Stimulated activated CD8-positive, alpha-beta memory T cell treated with anti-CD3 and anti-CD28 coated beads, Interleukin-12 subunit alpha, Interleukin-12 subunit beta, amount 100 ng/mL, for 24 hours (primary cell): ENCODE measurements around the gene AKR1C2.
"Not testable (repeated sequence)": the region's sequence is repeated elsewhere in the genome, so short reads cannot be mapped to it uniquely, and the experiment has no call there.

Experiments used
- DNase-seq: peaks from one replicate; pipeline ENCODE4 v3.0.0-alpha.2; 2020; ENCODE audit errors: extremely low read depth

Gene AKR1C2

DNA sequence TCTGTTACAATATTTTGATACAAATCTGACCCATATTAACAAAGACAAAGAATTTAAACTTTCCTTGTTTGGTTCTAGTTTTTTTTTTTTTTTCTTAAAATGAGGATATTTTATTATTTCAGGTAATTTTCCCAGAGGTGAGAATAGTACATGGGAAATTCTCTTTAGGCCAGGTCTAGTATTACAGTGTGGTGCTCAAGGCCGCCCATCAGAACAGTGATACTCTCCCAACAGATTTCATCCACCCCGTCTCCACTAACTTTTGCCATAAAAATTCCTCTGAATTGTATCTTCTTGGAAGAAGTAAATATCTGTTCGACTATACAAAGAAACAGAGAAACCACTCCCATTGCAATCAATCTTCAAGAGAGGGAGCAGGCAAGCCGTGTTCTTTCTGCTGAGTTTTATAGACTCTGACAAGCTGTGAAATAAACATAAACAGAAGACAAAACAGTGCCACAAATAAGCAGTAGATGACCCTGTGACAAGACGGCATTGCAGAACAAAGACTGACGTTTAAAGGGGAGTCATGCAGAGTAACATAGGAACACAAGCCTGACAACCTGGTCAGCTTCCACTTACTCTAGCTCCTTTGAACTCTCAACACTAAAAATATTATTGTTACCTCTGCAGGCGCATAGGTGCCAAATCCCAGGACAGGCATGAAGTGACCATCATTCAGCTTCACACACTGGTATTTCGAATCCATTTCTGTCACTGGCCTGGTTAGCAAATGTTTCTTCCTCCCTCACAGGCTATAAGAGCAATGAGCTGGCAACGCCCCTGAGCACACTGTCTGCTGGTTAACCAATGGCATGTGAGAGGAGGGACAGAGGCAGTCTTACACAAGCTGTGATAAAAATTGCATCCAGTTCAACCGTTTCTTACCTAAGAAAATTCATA lies at the start of gene AKR1C2:
Gene AKR1C2, minus strand, starts transcription at position 731 of the 903 bp plus-strand sequence. Its CDS starts 22 bp downstream, at position 709.
- DNase-seq, result not testable (repeated sequence)

DNA sequence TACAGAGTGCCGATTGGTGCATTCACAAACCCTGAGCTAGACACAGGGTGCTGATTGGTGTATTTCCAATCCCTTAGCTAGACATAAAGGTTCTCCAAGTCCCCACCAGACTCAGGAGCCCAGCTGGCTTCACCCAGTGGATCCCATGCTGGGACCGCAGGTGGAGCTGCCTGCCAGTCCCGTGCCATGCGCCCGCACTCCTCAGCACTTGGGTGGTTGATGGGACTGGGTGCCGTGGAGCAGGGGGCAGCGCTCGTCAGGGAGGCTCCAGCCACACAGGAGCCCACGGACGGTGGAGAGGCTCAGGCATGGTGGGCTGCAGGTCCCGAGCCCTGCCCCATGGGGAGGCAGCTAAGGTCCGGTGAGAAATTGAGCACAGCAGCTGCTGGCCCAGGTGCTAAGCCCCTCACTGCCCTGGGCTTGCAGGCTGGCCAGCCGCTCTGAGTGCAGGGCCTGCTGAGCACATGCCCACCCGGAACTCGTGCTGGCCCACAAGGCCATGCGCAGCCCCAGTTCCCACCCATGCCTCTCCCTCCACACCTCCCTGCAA lies 49.4 kb upstream of the AKR1C2 start:
- not testable (repeated sequence) for DNase-seq

DNA sequence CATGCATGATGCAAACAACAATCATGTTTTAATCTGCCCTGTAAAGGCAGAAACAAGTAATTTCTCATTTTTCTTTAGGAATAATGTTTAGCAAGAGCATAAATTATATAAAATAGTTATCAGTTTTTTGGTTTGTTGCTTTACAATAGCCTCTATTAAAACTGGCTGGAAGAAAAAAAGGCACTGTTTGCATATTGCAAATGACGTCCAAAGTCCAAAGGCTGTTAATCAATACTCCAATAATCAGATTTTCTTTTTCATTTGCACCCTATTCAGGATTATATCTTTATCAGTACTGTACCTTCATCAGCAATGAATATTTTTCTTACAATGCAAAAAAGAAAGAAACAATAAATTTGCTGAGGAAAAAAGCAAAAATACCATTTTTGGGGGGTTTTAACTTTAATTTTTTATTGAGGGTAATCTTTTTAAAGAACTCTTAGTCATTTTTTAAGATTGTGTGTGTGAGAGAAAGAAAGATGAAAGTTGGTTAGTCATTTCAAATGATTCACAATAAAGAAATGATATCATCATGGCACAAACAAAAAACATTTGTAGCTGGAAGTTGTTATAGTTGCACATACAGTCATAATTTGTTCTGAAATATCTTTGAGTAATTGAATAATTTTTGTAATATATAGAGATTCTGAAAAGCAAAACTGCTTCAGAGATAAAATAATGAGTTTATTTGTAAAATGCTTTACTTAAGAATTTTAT lies 44.4 kb upstream of the AKR1C2 start:
- DNase-seq, result no peak

DNA sequence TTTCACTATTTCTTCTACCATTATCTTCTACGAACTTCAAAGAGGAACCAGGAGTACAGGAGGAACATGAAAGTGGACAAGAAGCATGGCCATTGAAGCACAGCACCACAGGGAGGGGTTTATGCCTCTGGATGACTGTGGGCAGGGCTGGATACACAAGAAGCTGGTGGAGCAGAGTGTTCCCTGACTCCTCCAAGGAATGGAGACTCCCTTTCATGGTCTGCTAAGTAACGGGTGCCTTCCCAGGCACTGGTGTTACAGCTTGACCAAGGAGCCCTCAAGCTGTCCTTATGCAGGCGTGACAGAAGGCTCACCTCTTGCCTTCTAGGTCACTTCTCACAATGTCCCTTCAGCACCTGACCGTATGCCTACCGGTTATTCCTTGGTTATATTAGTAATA lies 43.4 kb upstream of the AKR1C2 start:
- DNase-seq, result not testable (repeated sequence)

DNA sequence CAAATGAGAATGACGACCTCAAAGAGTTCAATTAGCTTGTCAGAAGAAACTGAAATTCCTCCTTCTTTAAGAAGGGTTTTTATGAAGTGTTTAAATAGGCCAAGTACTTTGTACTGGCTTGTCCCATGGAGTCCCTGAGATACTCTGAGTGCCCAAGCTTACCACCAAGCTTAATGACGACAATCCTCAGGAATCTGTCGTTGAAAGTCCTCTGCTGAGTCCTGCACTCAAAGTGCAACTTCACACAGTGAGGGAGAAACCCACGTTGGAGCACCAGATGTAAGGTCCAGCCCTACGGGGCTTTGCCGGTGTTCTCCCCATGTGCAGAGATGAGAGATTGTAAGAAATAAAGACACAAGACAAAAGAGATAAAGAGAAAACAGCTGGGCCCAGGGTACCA lies 42.8 kb upstream of the AKR1C2 start:
- DNase-seq, result no peak

DNA sequence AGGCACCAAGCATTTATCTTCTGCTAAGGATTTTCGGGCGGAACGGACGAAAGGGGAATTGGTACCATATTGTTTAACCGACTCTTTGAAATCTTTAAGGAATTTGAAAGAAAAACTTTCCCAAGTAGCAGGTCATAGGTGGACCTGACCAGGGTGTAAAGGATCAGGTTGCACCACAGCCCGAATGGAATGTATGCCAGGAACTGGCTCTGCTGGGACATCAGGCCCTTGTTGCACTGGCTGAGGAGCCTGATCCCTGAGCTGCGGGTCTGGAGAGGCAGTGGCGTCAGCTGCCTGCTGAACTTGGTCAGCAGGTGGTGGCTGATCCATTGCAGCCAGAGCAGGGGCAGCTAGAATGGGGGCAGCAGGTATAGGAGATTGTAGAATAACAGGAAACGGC lies 41.4 kb upstream of the AKR1C2 start:
- no peak for DNase-seq

DNA sequence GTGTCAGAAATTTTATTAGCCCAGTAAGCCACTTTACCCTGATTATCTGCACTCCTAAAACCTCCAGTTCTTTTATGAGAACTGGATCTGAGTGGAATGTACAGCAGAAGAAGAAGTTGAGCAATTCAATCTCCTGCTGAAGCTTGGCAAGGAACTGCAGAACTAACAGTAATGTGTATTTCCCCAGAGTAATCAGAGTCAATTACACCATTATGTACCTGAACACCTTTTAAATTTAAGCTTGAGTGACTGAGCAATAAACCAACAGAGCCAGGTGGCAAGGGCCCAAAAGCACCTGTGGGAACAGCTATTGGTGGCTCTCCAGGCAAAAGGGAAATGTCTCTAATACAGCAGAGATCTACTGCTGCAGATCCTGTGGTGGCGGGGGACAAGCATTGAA lies 40.1 kb upstream of the AKR1C2 start:
- no peak for DNase-seq

DNA sequence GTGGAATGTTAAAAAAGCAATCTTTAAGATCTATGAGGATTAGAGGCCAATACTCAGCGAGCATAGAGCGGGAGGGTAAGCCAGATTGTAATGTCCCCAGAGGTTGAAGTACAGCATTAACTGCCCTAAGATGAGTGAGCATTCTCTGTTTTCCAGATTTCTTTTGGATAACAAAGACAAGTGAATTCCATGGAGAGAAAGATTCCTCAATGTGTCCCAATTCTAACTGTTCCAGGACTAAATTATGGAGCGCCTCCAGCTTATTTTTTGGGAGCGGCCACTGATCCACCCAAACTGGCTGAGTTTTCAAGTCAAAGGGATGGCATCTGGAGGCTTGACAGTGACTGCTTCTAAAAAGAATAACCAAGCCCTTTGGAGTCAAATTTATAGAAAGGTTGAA lies 39.3 kb upstream of the AKR1C2 start:
- DNase-seq, result no peak

DNA sequence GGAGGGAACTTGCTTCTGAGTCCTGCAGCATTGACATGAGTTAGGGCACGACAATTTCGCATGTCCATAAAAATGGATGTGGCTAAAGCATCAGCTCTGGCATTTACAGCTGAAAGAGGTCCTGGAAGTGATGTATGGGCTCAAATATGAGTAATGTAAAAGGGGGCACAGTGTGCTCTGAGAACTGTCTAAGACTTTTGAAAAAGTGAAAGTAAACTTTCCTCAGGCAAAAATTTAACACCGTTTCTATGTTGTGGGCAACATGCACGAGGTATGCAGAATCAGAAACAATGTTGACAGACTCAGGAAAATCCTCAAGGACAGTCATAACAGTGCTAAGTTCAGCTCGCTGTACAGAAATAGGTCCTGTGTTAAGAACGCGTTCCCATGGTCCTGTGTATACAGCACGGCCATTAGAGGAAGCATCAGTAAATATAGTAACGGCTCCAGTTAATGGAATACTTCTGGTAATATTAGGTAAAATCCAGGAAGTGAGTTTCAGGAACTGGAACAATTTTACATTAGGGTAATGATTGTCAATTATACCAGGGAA lies 37.9 kb upstream of the AKR1C2 start:
- no peak for DNase-seq

DNA sequence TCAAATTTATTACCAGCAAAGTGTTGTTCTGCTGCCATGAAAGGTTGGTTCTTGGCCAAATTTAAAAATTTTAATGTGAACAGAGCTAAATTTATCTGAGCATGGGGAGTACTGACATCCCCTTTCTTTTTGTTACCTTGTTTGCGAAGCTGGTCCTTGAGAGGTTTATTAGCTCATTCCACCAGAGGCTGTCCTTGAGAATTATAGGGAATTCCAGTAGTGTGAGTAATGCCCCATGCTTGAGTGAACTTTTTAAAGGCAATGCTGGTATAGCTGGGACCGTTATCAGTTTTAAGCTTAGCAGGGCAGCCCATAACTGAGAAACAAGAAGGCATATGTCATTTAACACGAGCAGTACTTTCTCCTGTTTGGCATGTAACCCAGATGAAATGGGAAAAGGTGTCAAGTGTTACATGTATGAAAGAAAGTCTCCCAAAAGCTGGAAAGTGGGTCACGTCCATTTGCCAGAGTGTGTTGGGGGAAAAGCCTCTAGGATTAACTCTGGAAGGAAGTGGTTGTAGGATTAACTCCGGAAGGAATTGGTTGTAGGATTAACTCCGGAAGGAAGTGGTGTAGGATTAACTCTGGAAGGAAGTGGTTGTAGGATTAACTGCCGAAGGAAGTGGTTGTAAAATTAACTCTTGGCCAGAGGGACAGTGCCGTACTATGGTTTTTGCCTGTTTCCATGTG lies 37.3 kb upstream of the AKR1C2 start:
- DNase-seq, result no peak

DNA sequence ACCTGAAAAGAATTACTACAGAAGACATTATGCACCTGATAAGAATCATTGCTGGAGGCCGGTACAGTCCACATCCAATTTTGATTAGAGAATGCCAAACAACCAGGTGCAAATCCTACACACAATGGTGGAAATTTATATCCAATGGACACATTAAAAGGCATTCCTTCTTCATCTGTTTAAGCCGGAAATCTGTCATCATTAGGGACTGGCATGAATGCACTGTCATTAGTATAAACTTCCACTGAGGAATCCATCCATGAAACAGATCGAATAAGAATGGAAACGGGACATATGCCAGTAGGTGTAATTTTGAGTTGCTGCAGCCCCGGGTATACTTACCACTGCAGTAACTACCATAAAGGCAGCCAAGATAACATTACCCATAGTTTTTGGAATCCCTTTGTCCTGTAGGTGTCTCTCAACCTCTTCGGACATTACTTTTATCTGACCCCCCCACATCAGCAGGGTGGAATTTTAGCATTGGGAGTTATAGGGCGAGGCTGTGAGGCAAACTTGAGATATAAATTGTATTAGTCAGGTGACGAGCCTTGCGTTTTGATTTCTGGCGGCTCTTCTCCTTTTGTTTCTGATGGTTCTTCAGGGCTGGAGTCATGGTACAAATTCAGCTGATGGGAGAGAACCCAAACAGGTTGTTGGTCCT lies 36.5 kb upstream of the AKR1C2 start:
- no peak for DNase-seq

DNA sequence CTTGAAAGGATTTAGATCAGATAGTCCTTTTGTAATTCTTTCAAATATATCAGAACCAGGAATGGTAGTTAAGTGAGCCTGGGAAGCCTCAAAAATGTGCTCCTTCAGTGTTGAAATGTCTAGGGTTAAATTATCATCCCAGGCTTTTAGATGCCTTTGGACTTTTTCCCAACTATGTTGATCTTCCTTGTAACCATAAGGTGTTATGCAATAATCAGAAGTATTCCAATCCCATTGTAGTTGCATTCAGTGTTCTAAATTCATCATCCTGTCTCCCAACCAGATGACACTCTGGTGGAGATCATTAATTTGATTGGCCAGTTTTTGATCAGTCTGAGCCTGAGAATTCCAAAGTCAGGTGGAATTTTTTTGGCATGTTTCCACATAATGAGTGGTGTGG lies 35.1 kb upstream of the AKR1C2 start:
- no peak for DNase-seq

DNA sequence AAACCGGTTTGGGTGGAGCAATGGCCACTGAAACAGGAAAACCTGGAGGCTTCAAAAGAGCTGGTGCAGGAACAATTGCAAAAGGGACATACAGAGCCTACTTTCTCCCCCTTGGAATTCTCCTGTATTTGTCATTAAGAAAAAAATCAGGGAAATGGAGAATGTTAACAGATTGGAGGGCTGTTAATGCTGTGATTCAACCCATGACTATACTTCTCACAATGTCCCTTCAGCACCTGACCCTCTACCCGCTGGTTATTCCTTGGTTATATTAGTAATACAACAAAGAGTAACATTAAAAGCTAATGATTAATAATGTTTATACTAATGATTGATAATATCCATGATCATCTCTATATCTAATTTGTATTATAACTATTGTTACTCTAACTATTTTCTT lies 34.4 kb upstream of the AKR1C2 start:
- no peak for DNase-seq

DNA sequence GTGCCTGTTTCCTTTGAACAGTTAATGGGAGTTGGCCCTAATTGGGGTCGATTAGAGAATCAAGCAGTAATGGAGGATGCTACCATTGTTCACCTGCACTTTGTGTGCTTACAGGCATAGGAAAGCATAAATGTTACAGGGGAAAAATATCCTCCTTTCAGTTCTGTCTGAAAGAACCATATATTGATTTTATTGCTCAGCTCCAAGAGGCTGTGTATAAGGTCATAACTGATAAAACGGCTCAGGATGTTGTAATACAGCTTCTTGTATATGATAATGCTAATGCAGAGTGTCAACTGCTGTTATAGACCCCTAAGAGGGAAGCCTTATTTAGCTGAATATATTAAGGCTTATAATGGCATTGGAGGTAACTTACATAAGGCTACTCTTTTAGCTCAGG lies 32.9 kb upstream of the AKR1C2 start:
- DNase-seq, result no peak

DNA sequence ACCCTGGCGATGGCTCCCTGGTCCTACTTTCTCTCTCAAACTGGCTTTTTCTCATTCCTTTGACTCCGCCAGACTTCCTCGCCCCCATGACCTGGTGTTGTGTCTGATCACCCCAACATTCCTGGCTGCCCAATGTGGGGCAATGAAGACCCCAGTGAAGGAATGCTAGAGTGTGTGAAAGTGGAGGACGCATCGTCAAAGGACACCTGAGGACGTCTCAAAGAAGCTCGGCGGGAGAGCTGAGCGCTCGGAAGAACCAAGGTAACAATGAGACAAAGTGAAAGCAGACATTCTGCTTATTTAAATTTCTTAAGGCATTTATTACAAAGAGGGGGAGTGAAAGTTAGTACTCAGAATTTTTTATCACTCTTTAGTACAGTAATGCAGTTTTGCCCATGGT lies 31.7 kb upstream of the AKR1C2 start:
- DNase-seq, result no peak

DNA sequence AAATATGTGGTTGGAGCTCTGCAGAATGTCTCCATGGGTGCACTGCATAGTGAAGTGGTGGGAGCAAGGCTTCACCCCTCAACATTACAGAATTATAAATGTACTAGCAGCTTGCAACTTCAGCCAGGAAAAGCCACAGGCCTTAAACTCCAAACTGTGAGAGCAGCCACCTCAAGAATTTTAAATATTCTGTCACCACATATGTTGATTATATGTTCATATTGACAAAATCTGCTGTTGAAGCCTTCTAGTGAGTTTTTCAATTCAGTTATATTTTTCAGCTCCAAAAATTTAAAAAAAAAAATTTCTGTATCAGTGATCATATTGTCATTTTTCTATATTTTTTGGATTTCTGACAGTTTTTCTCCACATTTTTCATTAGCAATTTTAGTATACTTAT lies 30.9 kb upstream of the AKR1C2 start:
- DNase-seq, result no peak

DNA sequence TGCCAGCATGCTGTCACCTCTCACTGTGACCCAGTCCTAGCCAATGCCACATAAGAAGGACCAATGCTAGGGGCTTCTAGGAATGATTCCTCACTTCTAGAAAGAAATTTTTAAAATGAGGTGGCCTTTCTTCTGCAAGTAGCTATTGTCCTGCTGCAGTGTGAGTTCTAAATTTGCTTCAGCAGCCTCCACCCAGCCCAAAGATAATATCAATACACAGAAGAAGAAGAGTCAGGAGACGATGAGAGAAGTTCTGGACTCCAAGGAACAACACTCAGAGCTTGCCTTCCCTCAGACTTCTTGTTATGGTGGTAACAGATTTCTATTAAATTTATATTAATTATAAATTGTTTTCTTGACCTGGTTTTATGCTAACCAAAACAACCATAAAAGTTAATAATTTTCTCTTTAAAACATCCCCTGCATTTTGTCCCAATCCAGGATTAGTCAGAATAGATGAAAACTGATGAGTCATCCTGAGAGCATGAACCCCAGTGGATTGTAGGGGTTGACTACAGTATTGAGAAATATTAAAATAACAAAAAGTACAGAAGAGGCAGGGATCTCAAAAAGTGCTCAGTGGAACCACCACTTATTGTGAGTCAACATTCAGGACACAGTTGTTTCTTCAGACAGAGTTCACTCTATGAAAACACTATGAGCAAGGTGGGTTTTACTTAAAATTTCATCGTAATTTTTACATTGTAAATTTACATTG lies 29.6 kb upstream of the AKR1C2 start:
- no peak for DNase-seq

DNA sequence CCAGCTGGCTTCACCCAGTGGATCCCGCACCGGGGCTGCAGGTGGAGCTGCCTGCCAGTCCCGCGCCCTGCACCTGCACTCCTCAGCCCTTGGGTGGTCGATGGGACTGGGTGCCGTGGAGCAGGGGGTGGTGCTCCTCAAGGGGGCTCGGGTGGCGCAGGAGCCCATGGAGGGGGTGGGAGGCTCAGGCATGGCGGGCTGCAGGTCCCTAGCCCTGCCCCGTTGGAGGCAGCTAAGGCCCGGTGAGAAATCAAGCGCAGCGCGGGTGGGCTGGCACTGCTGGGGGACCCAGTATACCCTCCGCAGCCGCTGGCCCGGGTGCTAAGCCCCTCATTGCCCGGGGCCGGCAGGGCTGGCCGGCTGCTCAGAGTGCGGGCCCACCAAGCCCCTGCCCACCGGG lies 28.8 kb upstream of the AKR1C2 start:
- not testable (repeated sequence) for DNase-seq

DNA sequence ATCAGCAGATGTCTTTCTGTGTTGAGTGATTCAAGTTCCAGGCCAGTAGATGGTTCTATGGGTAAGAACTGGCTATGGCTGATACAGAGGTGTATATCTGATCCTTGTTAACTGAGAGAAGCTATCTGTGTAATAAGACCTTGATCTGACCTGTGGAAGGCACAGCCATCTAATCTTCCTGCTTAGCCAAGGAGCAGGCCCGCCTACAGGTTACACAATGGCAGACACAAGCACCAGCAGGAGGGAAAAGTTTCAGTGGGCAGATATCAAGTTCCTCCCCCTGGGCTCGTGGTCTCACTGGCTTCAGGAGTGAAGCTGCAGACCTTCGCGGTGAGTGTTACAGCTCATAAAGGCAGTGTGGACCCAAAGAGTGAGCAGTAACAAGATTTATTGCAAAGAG lies 27.9 kb upstream of the AKR1C2 start:
- DNase-seq, result not testable (repeated sequence)

DNA sequence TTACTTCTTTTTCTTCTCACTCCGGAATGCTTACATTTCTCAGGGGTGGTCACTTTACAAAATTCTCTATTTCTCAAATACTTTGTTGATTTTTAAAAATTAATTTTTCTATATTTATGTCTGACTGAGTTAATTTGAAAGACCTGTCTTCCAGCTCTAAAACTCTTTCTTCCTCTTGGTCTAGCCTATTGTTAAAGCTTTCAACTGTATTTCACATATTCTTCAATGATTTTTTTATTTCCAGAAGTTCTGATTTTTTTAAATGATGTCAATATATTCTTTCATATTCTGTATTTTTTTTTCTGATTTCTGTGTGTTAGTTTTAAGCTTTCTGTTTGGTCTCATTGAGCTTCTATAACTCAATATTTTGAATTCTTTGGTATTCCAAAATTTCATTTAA lies 27.3 kb upstream of the AKR1C2 start:
- no peak for DNase-seq

DNA sequence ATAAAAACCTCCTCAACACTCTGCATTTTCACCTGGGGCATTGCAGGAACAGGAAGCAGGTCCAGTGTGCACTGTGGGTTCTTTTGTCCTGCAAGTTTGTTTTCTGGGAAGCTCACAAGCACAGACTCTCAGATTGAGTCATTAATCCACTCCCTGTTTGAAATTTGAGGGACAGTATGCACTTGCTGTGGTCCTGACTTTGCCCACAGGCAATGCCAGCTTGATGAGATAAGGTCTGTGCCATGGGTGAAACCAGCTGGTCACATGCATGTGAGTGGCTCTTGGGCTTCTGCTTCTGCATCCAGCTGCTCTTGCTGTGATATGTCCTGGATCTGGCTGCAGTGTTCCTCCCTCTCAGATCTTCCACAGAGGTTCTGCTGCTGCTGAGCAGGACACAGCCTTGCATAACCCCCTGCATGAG lies 21.8 kb upstream of the AKR1C2 start:
- DNase-seq, result not testable (repeated sequence)
